Calu3 (cell line): ENCODE data around the gene RPL10. TPM values are rescaled to one million over a fixed set of nuclear protein-coding genes. Genes with fewer than 3 reads are reported as not detected.

Experiments
- BruUV-seq: library from RNA; stranded (reverse); fragments of 400-500 nt; replicated peaks from 2 replicates; lab custom pipeline; 2021; lab: Mats Ljungman, UMichigan
- CTCF ChIA-PET: fragments of 300-600 bp; sonication (Branson Sonifier 250); formaldehyde crosslinking; loops from one replicate; lab custom pipeline; 2022; ENCODE audit warnings: antibody characterized with exemption; lab: Charles Lee
- DNase-seq: peaks from one replicate; pipeline ENCODE4 v3.0.0; 2022
- H3K27ac Mint-ChIP-seq: one replicate; pipeline ENCODE4 v1.8.0; 2022; ENCODE audit warnings: mixed read lengths; ENCODE audit not compliant: unreplicated experiment
- H3K27me3 Mint-ChIP-seq: one replicate; pipeline ENCODE4 v1.8.0; 2022; ENCODE audit warnings: mixed read lengths; ENCODE audit not compliant: unreplicated experiment
- H3K36me3 Mint-ChIP-seq: one replicate; pipeline ENCODE4 v1.8.0; 2022; ENCODE audit warnings: mild to moderate bottlenecking, moderate library complexity, mixed read lengths; ENCODE audit not compliant: insufficient read depth, unreplicated experiment
- H3K4me1 Mint-ChIP-seq: one replicate; pipeline ENCODE4 v1.8.0; 2022; ENCODE audit warnings: mild to moderate bottlenecking, low read depth, mixed read lengths; ENCODE audit not compliant: unreplicated experiment
- H3K4me3 Mint-ChIP-seq: one replicate; pipeline ENCODE4 v1.8.0; 2022; ENCODE audit warnings: mild to moderate bottlenecking, low read depth, moderate library complexity, mixed read lengths; ENCODE audit not compliant: unreplicated experiment
- H3K9me3 Mint-ChIP-seq: one replicate; pipeline ENCODE4 v1.8.0; 2022; ENCODE audit warnings: low read depth, mixed read lengths; ENCODE audit not compliant: unreplicated experiment
- intact Hi-C: fragments of 100-400 bp; cut with micrococcal nuclease; formaldehyde crosslinking; loops from one replicate; pipeline ENCODE4 v1.10.0; 2022; ENCODE audit not compliant: unreplicated experiment
- total RNA-seq: library from RNA; stranded (reverse); gene quantifications from 2 replicates; pipeline ENCODE4 v1.2.3, GENCODE V29; 2022
- TF ChIP-seq, protein P1 (sequence below): fragments of 200-600 bp; IDR thresholded peaks from one replicate; pipeline ENCODE4 v1.8.0; 2022; ENCODE audit warnings: antibody characterized with exemption; ENCODE audit not compliant: unreplicated experiment

RPL10 gene
- total RNA-seq, 1 experiment from 2014 or later, result 1,495 TPM

DNA sequence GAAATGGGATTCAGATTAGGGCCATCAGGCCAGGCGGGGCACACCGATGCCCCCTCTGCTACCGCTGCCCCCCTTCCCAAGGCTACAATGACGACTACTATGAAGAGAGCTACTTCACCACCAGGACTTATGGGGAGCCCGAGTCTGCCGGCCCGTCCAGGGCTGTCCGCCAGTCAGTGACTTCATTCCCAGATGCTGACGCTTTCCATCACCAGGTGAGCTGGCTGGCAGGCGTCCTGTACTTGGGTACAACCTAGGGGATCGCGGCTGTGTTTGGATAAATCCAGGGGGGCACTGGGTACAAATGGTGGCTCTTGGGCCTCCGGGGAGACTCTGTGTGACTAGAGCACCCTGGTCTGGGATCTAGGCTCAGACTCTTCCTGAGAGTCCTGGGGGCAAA is 18.0 kb upstream of the RPL10 start:
- no peaks in the 10 kb centered on the region for H3K9me3 Mint-ChIP-seq

DNA sequence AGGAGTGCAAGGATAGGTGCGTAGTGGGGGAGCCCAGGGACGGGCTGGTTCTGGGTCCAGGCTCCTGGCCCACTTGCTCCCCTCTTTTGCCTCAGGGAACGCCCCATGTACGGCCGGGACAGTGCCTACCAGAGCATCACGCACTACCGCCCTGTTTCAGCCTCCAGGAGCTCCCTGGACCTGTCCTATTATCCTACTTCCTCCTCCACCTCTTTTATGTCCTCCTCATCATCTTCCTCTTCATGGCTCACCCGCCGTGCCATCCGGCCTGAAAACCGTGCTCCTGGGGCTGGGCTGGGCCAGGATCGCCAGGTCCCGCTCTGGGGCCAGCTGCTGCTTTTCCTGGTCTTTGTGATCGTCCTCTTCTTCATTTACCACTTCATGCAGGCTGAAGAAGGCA is 17.4 kb upstream of the RPL10 start:
- intact Hi-C loops, result no loop called here
- Mint-ChIP-seq H3K9me3 (no peaks in the 10 kb centered on the region), H3K4me3 (peak overlapping the region; percentile 81), H3K27me3 (no peaks in the 10 kb centered on the region), H3K36me3 (peaks cover 48% of the 10 kb centered on the region), H3K4me1 (peaks cover 12% of the 10 kb centered on the region), H3K27ac (peak overlapping the region; percentile 86)
- CTCF ChIA-PET, result no interaction called here
- no TSS peak for BruUV-seq
- TF ChIP-seq, protein P1, sequence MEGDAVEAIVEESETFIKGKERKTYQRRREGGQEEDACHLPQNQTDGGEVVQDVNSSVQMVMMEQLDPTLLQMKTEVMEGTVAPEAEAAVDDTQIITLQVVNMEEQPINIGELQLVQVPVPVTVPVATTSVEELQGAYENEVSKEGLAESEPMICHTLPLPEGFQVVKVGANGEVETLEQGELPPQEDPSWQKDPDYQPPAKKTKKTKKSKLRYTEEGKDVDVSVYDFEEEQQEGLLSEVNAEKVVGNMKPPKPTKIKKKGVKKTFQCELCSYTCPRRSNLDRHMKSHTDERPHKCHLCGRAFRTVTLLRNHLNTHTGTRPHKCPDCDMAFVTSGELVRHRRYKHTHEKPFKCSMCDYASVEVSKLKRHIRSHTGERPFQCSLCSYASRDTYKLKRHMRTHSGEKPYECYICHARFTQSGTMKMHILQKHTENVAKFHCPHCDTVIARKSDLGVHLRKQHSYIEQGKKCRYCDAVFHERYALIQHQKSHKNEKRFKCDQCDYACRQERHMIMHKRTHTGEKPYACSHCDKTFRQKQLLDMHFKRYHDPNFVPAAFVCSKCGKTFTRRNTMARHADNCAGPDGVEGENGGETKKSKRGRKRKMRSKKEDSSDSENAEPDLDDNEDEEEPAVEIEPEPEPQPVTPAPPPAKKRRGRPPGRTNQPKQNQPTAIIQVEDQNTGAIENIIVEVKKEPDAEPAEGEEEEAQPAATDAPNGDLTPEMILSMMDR, result no peak
- no peak for DNase-seq

More for the DNA sequence above, 18.0 kb upstream of the RPL10 start:
- TF ChIP-seq, protein P1, result no peak
- CTCF ChIA-PET, result no interaction called here
- peak overlapping the region; percentile 81 for H3K4me3 Mint-ChIP-seq
- no peaks in the 10 kb centered on the region for H3K27me3 Mint-ChIP-seq
- intact Hi-C loops, result no loop called here
- peak overlapping the region; percentile 86 for H3K27ac Mint-ChIP-seq
- TSS peak; percentile 77 for BruUV-seq
- no peak for DNase-seq
- H3K36me3 Mint-ChIP-seq, result peaks cover 50% of the 10 kb centered on the region
- peaks cover 12% of the 10 kb centered on the region for H3K4me1 Mint-ChIP-seq

- BruUV-seq, result no TSS peak
- Mint-ChIP-seq H3K36me3 (peaks cover 48% of the 10 kb centered on the region), H3K27me3 (no peaks in the 10 kb centered on the region), H3K9me3 (no peaks in the 10 kb centered on the region), H3K4me1 (peaks cover 12% of the 10 kb centered on the region), H3K4me3 (peak overlapping the region; percentile 81), H3K27ac (peak overlapping the region; percentile 86)
- no peak for DNase-seq
- TF ChIP-seq, protein P1, result no peak
- CTCF ChIA-PET, result interaction anchor here (1.7 kb wide), 1 partner anchor 8 kb away, joined by 8 read pairs; no protein-coding TSS in a partner anchor
- intact Hi-C loops, result no loop called here
These were observed 16.9 kb upstream of the RPL10 start for GRCh38 chrX:154381271-154381670.

GRCh38 chrX:154382483-154383069 is 15.6 kb upstream of the RPL10 start:
- peak overlapping the region; percentile 36 for H3K27ac Mint-ChIP-seq
- TF ChIP-seq, protein P1, result no peak

More at GRCh38 chrX:154382483-154383069, 15.6 kb upstream of the RPL10 start:
- no peaks in the 10 kb centered on the region for H3K9me3 Mint-ChIP-seq
- no peaks in the 10 kb centered on the region for H3K27me3 Mint-ChIP-seq
- intact Hi-C loops, result no loop called here
- H3K4me1 Mint-ChIP-seq, result peaks cover 12% of the 10 kb centered on the region
- BruUV-seq, result no TSS peak
- CTCF ChIA-PET, result interaction anchor here (1.7 kb wide), 1 partner anchor 9 kb away, joined by 8 read pairs; no protein-coding TSS in a partner anchor
- H3K36me3 Mint-ChIP-seq, result peaks cover 48% of the 10 kb centered on the region
- no peak for DNase-seq
- no peak overlapping the region for H3K4me3 Mint-ChIP-seq
